SK-N-SH treated with all-trans-retinoic acid at 6 μM for 48 hours (cell line): ENCODE data around the gene UBE2E1.
A peak's percentile ranks its signal among the peaks of the same experiment; 100 is the strongest.

Experiments
- ATAC-seq: fragments of 200-7000 bp; cut with Tn5 transposase; 3 replicates; pipeline ENCODE4 v1.9.1; 2020; ENCODE audit warnings: mild to moderate bottlenecking, moderate library complexity
- ARNTL ChIP-seq: fragments of 450-650 bp; formaldehyde crosslinking; IDR thresholded peaks from 2 replicates; pipeline ENCODE4 v1.5.0; 2020; ENCODE audit warnings: low read depth, mild to moderate bottlenecking, moderate library complexity, borderline replicate concordance
- BACH2 ChIP-seq: fragments of 250-450 bp; sonication (Bioruptor Pico); IDR thresholded peaks from 2 replicates; pipeline ENCODE4 v1.9.0; 2021; ENCODE audit warnings: mild to moderate bottlenecking, borderline replicate concordance
- CSRNP3 ChIP-seq: fragments of 250-450 bp; sonication (Bioruptor Pico); IDR thresholded peaks from 2 replicates; pipeline ENCODE4 v1.5.1; 2021; ENCODE audit warnings: mild to moderate bottlenecking, moderate library complexity
- ESRRG ChIP-seq: fragments of 250-450 bp; sonication (Bioruptor Pico); IDR thresholded peaks from 2 replicates; pipeline ENCODE4 v1.6.1; 2021; ENCODE audit warnings: mild to moderate bottlenecking
- GLIS3 ChIP-seq: fragments of 250-450 bp; sonication (Bioruptor Pico); IDR thresholded peaks from 2 replicates; pipeline ENCODE4 v1.5.0; 2020; ENCODE audit warnings: mild to moderate bottlenecking, moderate library complexity
- ISL1 ChIP-seq: fragments of 250-450 bp; sonication (Bioruptor Pico); IDR thresholded peaks from 2 replicates; pipeline ENCODE4 v2.1.2; 2022; ENCODE audit warnings: mild to moderate bottlenecking, moderate library complexity
- OSR1 ChIP-seq: fragments of 250-450 bp; sonication (Bioruptor Pico); IDR thresholded peaks from 2 replicates; pipeline ENCODE4 v1.8.0; 2022; ENCODE audit warnings: moderate library complexity, mild to moderate bottlenecking, inconsistent platforms
- PATZ1 ChIP-seq: fragments of 250-450 bp; sonication (Bioruptor Pico); IDR thresholded peaks from 2 replicates; pipeline ENCODE4 v1.8.0; 2020; ENCODE audit warnings: mild to moderate bottlenecking, moderate library complexity, borderline replicate concordance
- POU6F1 ChIP-seq: fragments of 250-450 bp; sonication (Bioruptor Pico); IDR thresholded peaks from 2 replicates; pipeline ENCODE4 v1.8.0; 2021; ENCODE audit warnings: low read depth, mild to moderate bottlenecking, moderate library complexity, borderline replicate concordance
- PPARA ChIP-seq: fragments of 250-450 bp; sonication (Bioruptor Pico); IDR thresholded peaks from 2 replicates; pipeline ENCODE4 v1.5.0; 2020; ENCODE audit warnings: mild to moderate bottlenecking, borderline replicate concordance
- RARB ChIP-seq: fragments of 250-450 bp; sonication (Bioruptor Pico); IDR thresholded peaks from 2 replicates; pipeline ENCODE4 v1.8.0; 2021; ENCODE audit warnings: mild to moderate bottlenecking, moderate library complexity
- SNAI2 ChIP-seq: fragments of 250-450 bp; sonication (Bioruptor Pico); IDR thresholded peaks from 2 replicates; pipeline ENCODE4 v1.5.0; 2020; ENCODE audit warnings: mild to moderate bottlenecking, moderate library complexity
- TCF4 ChIP-seq: fragments of 250-450 bp; sonication (Bioruptor Pico); IDR thresholded peaks from 2 replicates; pipeline ENCODE4 v1.8.0; 2021; ENCODE audit warnings: mild to moderate bottlenecking, moderate library complexity, borderline replicate concordance
- TOX ChIP-seq: fragments of 250-450 bp; sonication (Bioruptor Pico); IDR thresholded peaks from 2 replicates; pipeline ENCODE4 v1.8.0; 2021; ENCODE audit warnings: mild to moderate bottlenecking, moderate library complexity, borderline replicate concordance
- TSHZ2 ChIP-seq: fragments of 250-450 bp; sonication (Bioruptor Pico); IDR thresholded peaks from 2 replicates; pipeline ENCODE4 v1.5.0; 2020; ENCODE audit warnings: mild to moderate bottlenecking, moderate library complexity
- ZC3H10 ChIP-seq: fragments of 250-450 bp; sonication (Bioruptor Pico); IDR thresholded peaks from 2 replicates; pipeline ENCODE4 v1.5.1; 2021; ENCODE audit warnings: mild to moderate bottlenecking, moderate library complexity
- ZFP3 ChIP-seq: fragments of 250-450 bp; sonication (Bioruptor Pico); IDR thresholded peaks from 2 replicates; pipeline ENCODE4 v1.5.0; 2020; ENCODE audit warnings: mild to moderate bottlenecking, moderate library complexity
- ZNF565 ChIP-seq: fragments of 450-650 bp; formaldehyde crosslinking; conservative IDR thresholded peaks from 2 replicates; pipeline ENCODE4 v1.5.0; 2020; ENCODE audit warnings: low read depth, mild to moderate bottlenecking, moderate library complexity
- ZNF70 ChIP-seq: fragments of 450-650 bp; formaldehyde crosslinking; IDR thresholded peaks from 2 replicates; pipeline ENCODE4 v1.5.0; 2020; ENCODE audit warnings: mild to moderate bottlenecking, moderate library complexity
- ZNF8 ChIP-seq: fragments of 450-650 bp; formaldehyde crosslinking; IDR thresholded peaks from 2 replicates; pipeline ENCODE4 v1.5.0; 2020; ENCODE audit warnings: mild to moderate bottlenecking, moderate library complexity

The UBE2E1 gene

GRCh38 chr3:23807424-23808015 is 1.8 kb downstream of the UBE2E1 start:
- TF ChIP-seq TCF4 (CRISPR knock-in tag), result no peak
- no peak for TF ChIP-seq PPARA (CRISPR knock-in tag)
- no peak for TF ChIP-seq ESRRG (CRISPR knock-in tag)
- no peak for TF ChIP-seq ZC3H10 (CRISPR knock-in tag)
- no peak for TF ChIP-seq POU6F1
- no peak for TF ChIP-seq ZFP3 (CRISPR knock-in tag)
- no peak for TF ChIP-seq ARNTL (CRISPR knock-in tag)
- TF ChIP-seq CSRNP3 (CRISPR knock-in tag), result no peak
- no peak for TF ChIP-seq RARB (CRISPR knock-in tag)
- peak; percentile 33 for ATAC-seq

- no peak for TF ChIP-seq TSHZ2 (CRISPR knock-in tag)
- no peak for TF ChIP-seq CSRNP3 (CRISPR knock-in tag)
- TF ChIP-seq ZFP3 (CRISPR knock-in tag), result no peak
- no peak for TF ChIP-seq ZNF8
- TF ChIP-seq ARNTL (CRISPR knock-in tag), result no peak
- TF ChIP-seq ZNF565 (CRISPR knock-in tag), result no peak
- no peak for TF ChIP-seq ZNF70
- no peak for ATAC-seq
Measured at GRCh38 chr3:23808525-23808924, 2.8 kb downstream of the UBE2E1 start.

GRCh38 chr3:23809294-23809693 is 3.5 kb downstream of the UBE2E1 start:
- no peak for ATAC-seq
- TF ChIP-seq ZC3H10 (CRISPR knock-in tag), result no peak
- TF ChIP-seq TSHZ2 (CRISPR knock-in tag), result no peak
- TF ChIP-seq GLIS3, result no peak
- no peak for TF ChIP-seq ZFP3 (CRISPR knock-in tag)
- no peak for TF ChIP-seq ARNTL (CRISPR knock-in tag)
- no peak for TF ChIP-seq SNAI2
- TF ChIP-seq ZNF70, result no peak
- no peak for TF ChIP-seq ISL1
- TF ChIP-seq BACH2 (CRISPR knock-in tag), result no peak
- TF ChIP-seq TCF4 (CRISPR knock-in tag), result no peak
- no peak for TF ChIP-seq OSR1 (CRISPR knock-in tag)
- TF ChIP-seq ZNF8, result no peak
- no peak for TF ChIP-seq CSRNP3 (CRISPR knock-in tag)
- no peak for TF ChIP-seq PPARA (CRISPR knock-in tag)
- TF ChIP-seq TOX (CRISPR knock-in tag), result no peak
- TF ChIP-seq POU6F1, result no peak
- TF ChIP-seq PATZ1 (CRISPR knock-in tag), result no peak
